MCF 10A (cell line): Measurements from ENCODE around the gene RNF207. TPM values are rescaled to one million over a fixed set of nuclear protein-coding genes. Genes with fewer than 3 reads are reported as not detected.

Source experiments
- BruUV-seq: library from RNA; stranded (reverse); fragments of 400-500 nt; replicated peaks from 2 replicates; lab custom pipeline; 2021; lab: Mats Ljungman, UMichigan
- CTCF ChIA-PET: fragments of 300-600 bp; sonication (Branson Sonifier 250); formaldehyde crosslinking; extraction: SDS; loops from one replicate; lab custom pipeline; 2021; ENCODE audit warnings: antibody characterized with exemption, inconsistent platforms; lab: Yijun Ruan, JAX
- POLR2A ChIA-PET: fragments of 300-600, 350-650 bp; sonication (Branson Sonifier 250); formaldehyde crosslinking; extraction: SDS; loops from one replicate; lab custom pipeline; 2020; ENCODE audit warnings: antibody characterized with exemption, inconsistent platforms; lab: Yijun Ruan, JAX
- DNase-seq: peaks from one replicate; pipeline ENCODE4 v3.0.0-alpha.2; 2018; ENCODE audit not compliant: unreplicated experiment
- H3K27ac Mint-ChIP-seq: one replicate; pipeline ENCODE4 v1.8.0; 2022; ENCODE audit warnings: mild to moderate bottlenecking, low read depth, mixed read lengths; ENCODE audit not compliant: unreplicated experiment
- H3K27me3 Mint-ChIP-seq: one replicate; pipeline ENCODE4 v1.8.0; 2022; ENCODE audit warnings: mixed read lengths; ENCODE audit not compliant: insufficient read depth, unreplicated experiment
- H3K36me3 Mint-ChIP-seq: one replicate; pipeline ENCODE4 v1.8.0; 2022; ENCODE audit warnings: mild to moderate bottlenecking, moderate library complexity, mixed read lengths; ENCODE audit not compliant: insufficient read depth, unreplicated experiment
- H3K4me1 Mint-ChIP-seq: one replicate; pipeline ENCODE4 v1.8.0; 2022; ENCODE audit warnings: mixed read lengths; ENCODE audit not compliant: insufficient read depth, unreplicated experiment
- H3K4me3 Mint-ChIP-seq: one replicate; pipeline ENCODE4 v1.8.0; 2022; ENCODE audit warnings: mild to moderate bottlenecking, moderate library complexity, mixed read lengths; ENCODE audit not compliant: unreplicated experiment
- H3K9me3 Mint-ChIP-seq: one replicate; pipeline ENCODE4 v1.8.0; 2022; ENCODE audit warnings: mixed read lengths; ENCODE audit not compliant: unreplicated experiment
- CTCF ChIP-seq: fragments of 200-600 bp; IDR thresholded peaks from one replicate; pipeline ENCODE4 v1.8.0; 2022; ENCODE audit warnings: antibody characterized with exemption, mild to moderate bottlenecking; ENCODE audit not compliant: unreplicated experiment
- intact Hi-C: fragments of 100-400 bp; cut with micrococcal nuclease; formaldehyde crosslinking; loops from 2 replicates; pipeline ENCODE4 v1.14.1; 2022
- total RNA-seq: library from RNA; stranded (reverse); gene quantifications from 2 replicates; pipeline ENCODE4 v1.2.3, GENCODE V29; 2022

Gene RNF207
- total RNA-seq, 1 experiment from 2014 or later: 6.2 TPM

GRCh38 chr1:6254691-6255090, 48.8 kb downstream of the RNF207 start:
- no peaks in the 10 kb centered on the region for H3K36me3 Mint-ChIP-seq
- POLR2A ChIA-PET: no interaction called here
- intact Hi-C loops: no loop called here
- no peak for TF ChIP-seq CTCF
- CTCF ChIA-PET: interaction anchor here (0.7 to 5.8 kb wide), 2 partner anchors 9 to 230 kb away, joined by 4 to 52 read pairs; no protein-coding TSS in a partner anchor
- peaks cover 11% of the 10 kb centered on the region for H3K4me1 Mint-ChIP-seq
- no peaks in the 10 kb centered on the region for H3K9me3 Mint-ChIP-seq
- BruUV-seq: no TSS peak
- no peak overlapping the region for H3K27ac Mint-ChIP-seq
- no peaks in the 10 kb centered on the region for H3K27me3 Mint-ChIP-seq
- H3K4me3 Mint-ChIP-seq: no peak overlapping the region
- DNase-seq: no peak

- Mint-ChIP-seq H3K4me1 (peaks cover 12% of the 10 kb centered on the region), H3K4me3 (no peak overlapping the region), H3K27me3 (no peaks in the 10 kb centered on the region), H3K9me3 (no peaks in the 10 kb centered on the region), H3K27ac (no peak overlapping the region), H3K36me3 (no peaks in the 10 kb centered on the region)
- CTCF ChIA-PET: interaction anchor here (1.0 to 5.8 kb wide), 4 partner anchors 8 to 148 kb away, joined by 3 to 52 read pairs (median 3); no protein-coding TSS in a partner anchor
- no peak for DNase-seq
- POLR2A ChIA-PET: no interaction called here
- no TSS peak for BruUV-seq
- intact Hi-C loops: no loop called here
- no peak for TF ChIP-seq CTCF
These were observed 50.7 kb downstream of the RNF207 start for GRCh38 chr1:6256645-6257044.

GRCh38 chr1:6257541-6258069, 51.7 kb downstream of the RNF207 start:
- no peaks in the 10 kb centered on the region for H3K36me3 Mint-ChIP-seq
- no TSS peak for BruUV-seq
- no peak overlapping the region for H3K4me3 Mint-ChIP-seq
- no peak overlapping the region for H3K27ac Mint-ChIP-seq
- no peak for DNase-seq
- no peaks in the 10 kb centered on the region for H3K9me3 Mint-ChIP-seq
- CTCF ChIA-PET: interaction anchor here (0.6 to 5.8 kb wide), 4 partner anchors 9 to 49 kb away, joined by 3 to 52 read pairs (median 3); no protein-coding TSS in a partner anchor
- peaks cover 12% of the 10 kb centered on the region for H3K4me1 Mint-ChIP-seq
- H3K27me3 Mint-ChIP-seq: no peaks in the 10 kb centered on the region
- intact Hi-C loops: no loop called here
- TF ChIP-seq CTCF: no peak
- POLR2A ChIA-PET: interaction anchor here (0.6 kb wide), 1 partner anchor 509 kb away, joined by 3 read pairs; no protein-coding TSS in a partner anchor

GRCh38 chr1:6258675-6259074, 52.8 kb downstream of the RNF207 start:
- peak overlapping the region; percentile 63 for H3K4me3 Mint-ChIP-seq
- CTCF ChIA-PET: interaction anchor here (0.6 to 5.8 kb wide), 4 partner anchors 13 to 200 kb away, joined by 3 to 52 read pairs (median 4); no protein-coding TSS in a partner anchor
- no peaks in the 10 kb centered on the region for H3K9me3 Mint-ChIP-seq

More at GRCh38 chr1:6258675-6259074, 52.8 kb downstream of the RNF207 start:
- H3K27ac Mint-ChIP-seq: no peak overlapping the region
- peaks cover 2% of the 10 kb centered on the region for H3K36me3 Mint-ChIP-seq
- POLR2A ChIA-PET: interaction anchor here (0.9 kb wide), 1 partner anchor 9 kb away, joined by 3 read pairs; no protein-coding TSS in a partner anchor
- no TSS peak for BruUV-seq
- DNase-seq: peak; percentile 80
- peaks cover 12% of the 10 kb centered on the region for H3K4me1 Mint-ChIP-seq
- intact Hi-C loops: no loop called here
- no peaks in the 10 kb centered on the region for H3K27me3 Mint-ChIP-seq
- no peak for TF ChIP-seq CTCF
